ENCODE results near the gene DAPK1.
"Not testable (repeated sequence)": the region's sequence is repeated elsewhere in the genome, so short reads cannot be mapped to it uniquely, and the experiment has no call there.

Gene DAPK1

DNA sequence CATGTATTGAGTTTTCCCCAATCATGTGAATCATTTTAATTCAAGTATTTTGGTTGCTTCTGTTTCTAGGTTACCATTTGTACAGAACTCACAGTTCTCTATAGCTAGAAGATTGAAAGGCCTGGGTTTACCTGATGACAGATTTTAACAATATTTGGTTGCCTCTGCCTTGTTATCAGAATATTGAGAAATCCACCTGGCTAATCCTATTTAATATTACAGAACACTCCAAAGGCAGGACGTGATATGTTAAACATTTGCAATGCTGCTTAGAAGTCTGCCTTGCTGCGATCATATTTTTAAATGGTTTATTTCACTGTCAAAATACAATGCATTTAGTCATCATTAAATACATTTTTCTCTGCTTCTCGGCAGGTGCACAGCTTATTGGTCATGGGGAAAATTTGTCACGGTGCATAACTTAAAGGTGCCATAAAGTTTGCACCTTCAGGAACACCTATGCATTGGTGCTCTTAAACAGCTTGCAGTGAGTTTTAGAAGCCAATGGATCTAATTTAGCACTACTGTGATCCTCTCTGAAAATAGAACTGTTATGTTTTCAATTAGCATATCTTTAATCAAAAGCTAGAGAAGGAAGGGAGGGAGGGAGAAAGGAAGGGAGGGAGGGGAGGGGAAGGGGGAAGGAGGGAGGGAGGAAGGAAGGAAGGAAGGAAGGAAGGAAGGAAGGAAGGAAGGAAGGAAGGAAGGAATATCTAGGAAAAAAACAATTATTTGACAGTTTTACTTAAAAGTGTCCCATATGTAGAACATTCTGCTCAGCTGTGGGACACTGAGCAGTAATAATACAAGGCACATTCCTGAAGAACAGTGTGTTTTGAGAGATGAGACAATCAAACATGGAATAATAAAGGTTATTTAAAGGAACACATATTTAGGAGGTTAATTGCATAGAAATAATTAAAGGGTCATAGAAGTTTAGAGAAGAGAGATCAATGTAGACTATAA lies 15.5 kb upstream of the DAPK1 start:
- Histone ChIP-seq H3K27me3 (ENCODE audit: low read depth) (no peaks in the 10 kb centered on the region), H3K4me3 (no peak overlapping the region), H3K36me3 (replicated peaks) (no peaks in the 10 kb centered on the region), H3K9me3 (no peaks in the 10 kb centered on the region), H3K4me1 (no peaks in the 10 kb centered on the region)
- no peak for DNase-seq (ENCODE audit: low spot score in 2 of 2)
- in situ Hi-C loops (cut with MboI; ENCODE audit: low sequenced_read_pairs), result no loop called here

DNA sequence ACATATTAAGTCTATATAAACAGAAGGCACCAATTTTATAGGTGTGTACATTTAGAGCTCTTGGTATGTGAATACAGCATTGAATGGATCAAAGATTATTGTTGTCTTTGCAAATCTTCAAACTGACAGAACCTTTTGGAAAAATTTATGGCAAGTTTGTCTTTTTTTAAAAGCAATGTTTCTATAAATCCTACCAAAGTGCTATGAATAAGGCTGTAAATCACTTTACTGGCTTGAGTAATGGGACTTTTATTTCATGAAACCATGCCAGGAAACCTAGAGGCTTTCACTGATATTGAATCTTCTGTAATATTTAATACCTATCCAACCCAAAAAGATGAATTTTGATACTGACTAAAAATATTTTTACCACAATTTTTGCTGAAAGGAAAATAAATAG lies 7.4 kb upstream of the DAPK1 start:
- H3K4me3 ChIP-seq, result no peak overlapping the region
- peaks cover 1% of the 10 kb centered on the region; the same call in 1 of the 2 replicates for H3K27me3 ChIP-seq (ENCODE audit: low read depth)
- DNase-seq (ENCODE audit: low spot score in 2 of 2), result no peak
- in situ Hi-C loops (cut with MboI; ENCODE audit: low sequenced_read_pairs), result no loop called here
- H3K4me1 ChIP-seq, result no peaks in the 10 kb centered on the region; the same call in 1 of the 2 replicates
- H3K36me3 ChIP-seq (replicated peaks), result no peaks in the 10 kb centered on the region
- no peaks in the 10 kb centered on the region for H3K9me3 ChIP-seq

DNA sequence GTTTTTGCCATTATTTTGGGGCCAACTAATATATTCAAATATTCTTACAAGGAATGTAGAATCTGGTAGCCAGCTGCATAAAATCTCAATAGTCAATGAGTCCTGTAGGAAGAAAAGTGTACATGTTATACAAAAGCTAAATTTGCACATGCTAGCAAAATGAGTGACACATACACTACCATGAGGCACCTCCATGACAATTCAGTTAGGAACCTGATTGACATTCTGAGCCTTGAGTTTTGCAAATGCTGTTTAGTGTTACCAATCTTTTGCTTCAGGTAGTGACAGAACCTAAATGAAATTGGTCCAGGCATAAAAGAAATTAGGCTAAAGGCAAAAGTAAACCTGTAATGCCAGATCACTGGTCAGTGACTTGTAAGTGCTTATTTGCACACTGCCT lies 6.8 kb upstream of the DAPK1 start:
- DNase-seq (ENCODE audit: low spot score in 2 of 2), result no peak
- no peaks in the 10 kb centered on the region; the same call in 1 of the 2 replicates for H3K4me1 ChIP-seq
- H3K9me3 ChIP-seq, result no peaks in the 10 kb centered on the region
- H3K27me3 ChIP-seq (ENCODE audit: low read depth), result peaks cover 5% of the 10 kb centered on the region; the same call in 1 of the 2 replicates
- H3K4me3 ChIP-seq, result no peak overlapping the region
- in situ Hi-C loops (cut with MboI; ENCODE audit: low sequenced_read_pairs), result no loop called here
- H3K36me3 ChIP-seq (replicated peaks), result no peaks in the 10 kb centered on the region

DNA sequence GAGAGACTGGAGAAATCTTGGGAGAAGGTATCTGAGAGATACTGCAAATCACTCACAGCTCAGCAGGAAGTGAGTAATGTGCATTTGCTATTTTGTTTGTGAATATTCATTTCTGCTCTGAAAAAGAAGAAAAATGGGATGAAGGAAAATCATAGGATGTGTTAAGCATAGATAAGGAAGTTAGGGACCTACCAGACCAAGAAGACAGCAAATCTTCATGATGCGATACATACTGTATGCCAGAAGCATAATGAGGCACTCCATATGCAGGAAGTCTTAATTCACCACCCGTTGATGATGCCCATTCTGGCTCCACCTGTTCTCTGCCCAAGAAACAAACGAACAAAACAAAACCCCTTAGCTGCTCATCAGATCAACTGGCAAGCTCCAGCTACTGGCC lies 6.1 kb upstream of the DAPK1 start:
- Histone ChIP-seq H3K4me3 (no peak overlapping the region), H3K36me3 (replicated peaks) (no peaks in the 10 kb centered on the region), H3K27me3 (ENCODE audit: low read depth) (peaks cover 5% of the 10 kb centered on the region; the same call in 1 of the 2 replicates), H3K4me1 (no peaks in the 10 kb centered on the region; the same call in 1 of the 2 replicates), H3K9me3 (no peaks in the 10 kb centered on the region)
- no peak for DNase-seq (ENCODE audit: low spot score in 2 of 2)
- in situ Hi-C loops (cut with MboI; ENCODE audit: low sequenced_read_pairs), result no loop called here

DNA sequence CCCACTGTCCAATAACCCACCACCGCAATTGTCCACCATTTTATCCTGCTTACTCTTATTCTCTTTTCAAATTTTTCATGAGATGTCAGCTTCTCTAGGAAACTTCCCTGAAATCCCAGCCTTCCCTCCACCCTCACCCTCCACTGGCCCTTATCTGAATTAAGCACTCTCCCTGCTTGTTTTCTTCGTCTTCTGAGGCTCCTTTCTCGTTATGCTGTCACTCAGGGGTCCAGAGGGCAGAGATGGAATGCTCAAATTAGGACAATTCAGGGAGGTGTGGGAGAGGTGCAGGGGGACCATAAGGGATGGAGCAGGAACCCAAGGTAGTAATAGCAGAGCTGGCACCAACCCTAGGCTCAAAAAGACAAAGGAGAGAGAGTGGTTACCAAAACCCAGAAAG lies 5.0 kb upstream of the DAPK1 start:
- H3K9me3 ChIP-seq, result no peaks in the 10 kb centered on the region
- in situ Hi-C loops (cut with MboI; ENCODE audit: low sequenced_read_pairs), result no loop called here
- no peak for DNase-seq (ENCODE audit: low spot score in 2 of 2)
- H3K4me3 ChIP-seq, result no peak overlapping the region
- peaks cover 5% of the 10 kb centered on the region for H3K4me1 ChIP-seq
- H3K27me3 ChIP-seq (ENCODE audit: low read depth), result peaks cover 5% of the 10 kb centered on the region; the same call in 1 of the 2 replicates
- H3K36me3 ChIP-seq (replicated peaks), result no peaks in the 10 kb centered on the region

DNA sequence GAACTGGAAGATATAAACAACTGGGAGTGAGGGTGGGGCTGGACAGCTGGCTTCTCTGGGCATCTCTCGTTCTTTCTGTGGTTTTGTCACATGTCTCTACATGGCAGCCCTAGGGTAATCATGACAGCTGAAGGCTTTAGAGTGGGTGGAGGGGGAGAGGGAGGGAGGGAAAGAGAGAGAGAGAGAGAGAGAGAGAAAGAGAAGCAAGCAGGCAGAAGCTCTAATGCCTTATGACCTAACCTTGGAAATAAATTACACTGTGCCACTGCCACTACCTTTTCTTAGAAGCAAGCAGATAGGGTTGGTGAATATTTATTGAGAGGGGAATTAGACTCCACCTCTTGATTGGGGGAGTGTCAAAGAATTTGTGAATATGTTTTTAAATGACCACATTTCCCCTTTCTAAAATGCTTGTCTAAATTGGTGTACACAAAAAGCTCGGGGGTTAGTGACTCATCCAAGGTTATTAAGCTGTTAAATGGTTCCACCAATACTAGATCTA lies 2.6 kb upstream of the DAPK1 start:
- in situ Hi-C loops (cut with MboI; ENCODE audit: low sequenced_read_pairs), result no loop called here
- DNase-seq (ENCODE audit: low spot score in 2 of 2), result no peak
- Histone ChIP-seq H3K4me1 (peaks cover 14% of the 10 kb centered on the region), H3K4me3 (no peak overlapping the region), H3K36me3 (replicated peaks) (no peaks in the 10 kb centered on the region), H3K27me3 (ENCODE audit: low read depth) (peaks cover 5% of the 10 kb centered on the region; the same call in 1 of the 2 replicates), H3K9me3 (no peaks in the 10 kb centered on the region)

DNA sequence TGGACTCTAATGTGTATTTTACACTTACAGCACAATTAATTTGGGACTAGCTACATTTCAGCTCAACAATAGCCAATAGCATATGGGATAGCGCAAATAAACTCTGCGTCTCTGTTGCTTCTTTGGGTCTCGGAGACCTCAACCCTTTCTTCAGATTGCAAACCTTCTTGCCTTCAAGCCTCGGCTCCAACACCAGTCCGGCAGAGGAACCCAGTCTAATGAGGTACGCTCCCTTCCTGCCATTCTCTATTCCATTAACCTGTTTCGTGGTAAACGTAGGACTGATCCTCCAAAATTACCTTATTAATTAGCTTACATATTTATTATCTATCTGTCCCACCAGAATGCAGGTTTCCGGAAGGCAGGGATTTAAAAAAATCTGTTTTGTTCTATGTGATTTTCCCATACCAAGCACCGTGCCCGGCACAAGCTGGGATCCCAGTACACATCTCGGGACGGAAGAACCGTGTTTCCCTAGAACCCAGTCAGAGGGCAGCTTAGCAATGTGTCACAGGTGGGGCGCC lies 525 bp upstream of the DAPK1 start:
- in situ Hi-C loops (cut with MboI; ENCODE audit: low sequenced_read_pairs), result no loop called here
- H3K4me3 ChIP-seq, result peak overlapping the region; percentile 64
- DNase-seq (ENCODE audit: low spot score in 2 of 2), result no peak
- no peaks in the 10 kb centered on the region for H3K36me3 ChIP-seq (replicated peaks)
- H3K4me1 ChIP-seq, result peaks cover 14% of the 10 kb centered on the region
- H3K27me3 ChIP-seq (ENCODE audit: low read depth), result peaks cover 5% of the 10 kb centered on the region; the same call in 1 of the 2 replicates
- H3K9me3 ChIP-seq, result no peaks in the 10 kb centered on the region

DNA sequence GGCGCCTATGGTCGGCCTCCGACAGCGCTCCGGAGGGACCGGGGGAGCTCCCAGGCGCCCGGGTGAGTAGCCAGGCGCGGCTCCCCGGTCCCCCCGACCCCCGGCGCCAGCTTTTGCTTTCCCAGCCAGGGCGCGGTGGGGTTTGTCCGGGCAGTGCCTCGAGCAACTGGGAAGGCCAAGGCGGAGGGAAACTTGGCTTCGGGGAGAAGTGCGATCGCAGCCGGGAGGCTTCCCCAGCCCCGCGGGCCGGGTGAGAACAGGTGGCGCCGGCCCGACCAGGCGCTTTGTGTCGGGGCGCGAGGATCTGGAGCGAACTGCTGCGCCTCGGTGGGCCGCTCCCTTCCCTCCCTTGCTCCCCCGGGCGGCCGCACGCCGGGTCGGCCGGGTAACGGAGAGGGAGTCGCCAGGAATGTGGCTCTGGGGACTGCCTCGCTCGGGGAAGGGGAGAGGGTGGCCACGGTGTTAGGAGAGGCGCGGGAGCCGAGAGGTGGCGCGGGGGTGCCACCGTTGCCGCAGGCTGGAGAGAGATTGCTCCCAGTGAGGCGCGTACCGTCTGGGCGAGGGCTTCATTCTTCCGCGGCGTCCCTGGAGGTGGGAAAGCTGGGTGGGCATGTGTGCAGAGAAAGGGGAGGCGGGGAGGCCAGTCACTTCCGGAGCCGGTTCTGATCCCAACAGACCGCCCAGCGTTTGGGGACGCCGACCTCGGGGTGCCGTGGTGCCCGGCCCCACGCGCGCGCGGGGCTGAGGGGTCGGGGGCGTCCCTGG lies 561 bp downstream of the DAPK1 start:
- in situ Hi-C loops (cut with MboI; ENCODE audit: low sequenced_read_pairs), result no loop called here
- peaks cover 14% of the 10 kb centered on the region for H3K4me1 ChIP-seq
- peak overlapping the region; percentile 64 for H3K4me3 ChIP-seq
- H3K9me3 ChIP-seq, result no peaks in the 10 kb centered on the region
- peak; percentile 43 to 67 for DNase-seq (ENCODE audit: low spot score in 2 of 2)
- no peaks in the 10 kb centered on the region for H3K36me3 ChIP-seq (replicated peaks)
- H3K27me3 ChIP-seq (ENCODE audit: low read depth), result peaks cover 5% of the 10 kb centered on the region; the same call in 1 of the 2 replicates

DNA sequence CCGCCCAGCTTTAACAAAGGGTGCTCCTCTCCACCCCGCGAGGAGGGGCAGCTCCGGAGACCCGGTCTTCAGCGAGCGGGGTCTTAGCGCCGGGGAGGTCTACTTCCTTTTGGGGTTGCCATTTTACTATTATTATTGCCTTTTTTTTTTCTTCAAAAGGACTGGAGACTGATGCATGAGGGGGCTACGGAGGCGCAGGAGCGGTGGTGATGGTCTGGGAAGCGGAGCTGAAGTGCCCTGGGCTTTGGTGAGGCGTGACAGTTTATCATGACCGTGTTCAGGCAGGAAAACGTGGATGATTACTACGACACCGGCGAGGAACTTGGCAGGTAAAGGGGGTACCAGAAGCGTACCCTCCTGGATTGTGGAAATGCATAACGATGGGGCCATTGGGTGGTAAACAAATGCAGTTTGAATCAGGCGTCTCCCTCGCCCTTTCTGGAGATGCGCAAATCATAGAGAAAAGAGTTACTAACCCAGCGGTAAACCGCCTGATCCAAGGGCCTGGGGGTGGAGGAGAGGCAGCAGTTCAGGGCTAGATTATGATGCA lies 1.2 kb downstream of the DAPK1 start:
- peak overlapping the region; percentile 64 for H3K4me3 ChIP-seq
- in situ Hi-C loops (cut with MboI; ENCODE audit: low sequenced_read_pairs), result no loop called here
- DNase-seq (ENCODE audit: low spot score in 2 of 2), result peak; percentile 17 to 32
- peaks cover 14% of the 10 kb centered on the region for H3K4me1 ChIP-seq
- no peaks in the 10 kb centered on the region for H3K36me3 ChIP-seq (replicated peaks)
- H3K27me3 ChIP-seq (ENCODE audit: low read depth), result peaks cover 5% of the 10 kb centered on the region; the same call in 1 of the 2 replicates
- no peaks in the 10 kb centered on the region for H3K9me3 ChIP-seq

DNA sequence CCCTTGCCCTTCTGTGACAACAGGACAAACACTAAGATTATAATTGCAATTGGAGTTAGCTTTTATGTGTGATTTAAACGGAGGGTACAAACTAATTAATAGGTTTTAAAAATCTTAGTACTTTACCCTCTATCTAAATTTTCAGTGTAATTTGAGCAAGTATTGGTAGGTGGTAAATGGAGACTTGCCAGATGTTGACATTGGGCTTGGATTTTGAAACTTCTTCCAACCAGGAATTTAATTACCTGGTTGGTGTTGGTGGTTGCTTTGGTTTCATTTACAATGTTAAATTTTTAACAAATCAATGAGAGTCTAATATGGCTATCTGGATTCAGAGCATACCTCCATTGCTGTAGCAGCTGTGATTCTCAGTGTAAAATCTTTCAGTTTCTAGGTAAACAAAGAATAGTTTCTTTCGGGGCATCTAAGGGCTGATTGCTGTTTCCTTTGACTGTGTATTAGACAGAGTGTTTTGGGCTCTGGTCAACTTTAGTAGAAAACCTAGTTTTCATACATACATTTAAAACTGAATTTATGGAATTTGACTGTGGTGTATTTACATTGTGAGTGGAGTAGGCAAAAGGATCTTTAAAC lies 1.9 kb downstream of the DAPK1 start:
- no peak for DNase-seq (ENCODE audit: low spot score in 2 of 2)

DNA sequence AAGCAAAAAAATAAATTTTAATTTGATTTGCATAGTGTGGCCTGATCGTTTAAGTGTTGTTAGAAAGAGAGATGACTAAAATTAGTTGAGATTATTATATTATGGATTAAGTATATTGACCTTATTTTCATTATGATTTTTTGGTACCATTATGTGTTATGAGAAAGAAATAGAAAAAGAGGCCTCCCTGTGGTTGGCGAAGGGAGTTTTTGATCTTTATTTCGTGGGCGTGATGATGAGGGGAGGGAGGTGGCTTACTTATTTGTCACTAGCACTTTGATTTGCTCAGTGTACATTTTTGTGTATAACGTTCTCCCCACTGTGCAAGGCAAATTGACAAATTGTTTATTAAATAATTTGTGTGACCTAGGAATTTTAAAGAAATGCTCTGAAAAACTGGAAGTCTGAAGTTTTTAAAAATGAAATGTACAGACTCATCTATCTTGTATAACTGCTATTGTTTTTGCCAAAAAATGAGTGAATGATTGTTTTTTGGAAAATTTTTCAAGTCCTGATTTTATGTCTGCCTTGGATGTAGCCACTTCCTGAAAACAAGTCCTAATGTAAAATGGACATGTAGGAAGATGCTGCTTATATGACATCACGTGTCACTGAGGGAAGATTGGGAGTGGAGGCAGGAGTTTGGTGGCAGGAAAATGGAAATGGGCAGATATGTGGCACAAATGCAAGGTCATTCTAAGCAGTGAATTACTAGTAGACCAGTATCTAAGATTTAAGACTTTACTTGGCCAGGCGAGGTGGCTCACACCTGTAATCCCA lies 3.0 kb downstream of the DAPK1 start:
- Histone ChIP-seq H3K27me3 (ENCODE audit: low read depth) (no peaks in the 10 kb centered on the region), H3K4me3 (no peak overlapping the region), H3K4me1 (peaks cover 14% of the 10 kb centered on the region), H3K9me3 (no peaks in the 10 kb centered on the region), H3K36me3 (replicated peaks) (no peaks in the 10 kb centered on the region)
- in situ Hi-C loops (cut with MboI; ENCODE audit: low sequenced_read_pairs), result no loop called here
- no peak for DNase-seq (ENCODE audit: low spot score in 2 of 2)

More for the DNA sequence above, 1.9 kb downstream of the DAPK1 start:
- peaks cover 14% of the 10 kb centered on the region for H3K4me1 ChIP-seq
- no peaks in the 10 kb centered on the region for H3K36me3 ChIP-seq (replicated peaks)
- peak overlapping the region; percentile 64 for H3K4me3 ChIP-seq
- H3K27me3 ChIP-seq (ENCODE audit: low read depth), result peaks cover 5% of the 10 kb centered on the region; the same call in 1 of the 2 replicates
- in situ Hi-C loops (cut with MboI; ENCODE audit: low sequenced_read_pairs), result no loop called here
- H3K9me3 ChIP-seq, result no peaks in the 10 kb centered on the region

DNA sequence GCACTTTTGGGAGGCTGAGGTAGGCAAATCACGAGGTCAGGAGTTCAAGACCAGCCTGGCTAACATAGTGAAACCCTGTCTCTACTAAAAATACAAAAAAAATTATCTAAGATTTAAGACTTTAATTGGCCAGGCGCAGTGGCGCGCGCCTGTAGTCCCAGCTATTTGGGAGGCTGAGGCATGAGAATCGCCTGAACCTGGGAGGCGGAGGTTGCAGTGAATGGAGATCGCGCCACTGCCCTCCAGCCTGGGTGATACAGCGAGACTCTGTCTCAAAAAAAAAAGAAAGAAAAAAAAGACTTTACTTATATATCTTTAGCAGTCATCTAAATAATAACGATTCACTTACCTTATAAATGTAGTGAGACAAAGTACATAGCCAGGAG lies 3.6 kb downstream of the DAPK1 start:
- H3K27me3 ChIP-seq (ENCODE audit: low read depth); H3K4me3 ChIP-seq; in situ Hi-C loops (cut with MboI; ENCODE audit: low sequenced_read_pairs); H3K36me3 ChIP-seq (replicated peaks); DNase-seq (ENCODE audit: low spot score in 2 of 2); H3K9me3 ChIP-seq: not testable (repeated sequence)
- peaks cover 14% of the 10 kb centered on the region for H3K4me1 ChIP-seq
